HG02981 (cell line): Measurements from ENCODE around the gene OR13J1.
"Not testable (repeated sequence)": the region's sequence is repeated elsewhere in the genome, so short reads cannot be mapped to it uniquely, and the experiment has no call there.

Experiments used
- ATAC-seq: cut with Tn5 transposase; IDR thresholded peaks from one replicate; pipeline ENCODE4 v1.9.1; 2021; ENCODE audit warnings: mild to moderate bottlenecking, moderate library complexity; ENCODE audit not compliant: unreplicated experiment

Gene OR13J1

DNA sequence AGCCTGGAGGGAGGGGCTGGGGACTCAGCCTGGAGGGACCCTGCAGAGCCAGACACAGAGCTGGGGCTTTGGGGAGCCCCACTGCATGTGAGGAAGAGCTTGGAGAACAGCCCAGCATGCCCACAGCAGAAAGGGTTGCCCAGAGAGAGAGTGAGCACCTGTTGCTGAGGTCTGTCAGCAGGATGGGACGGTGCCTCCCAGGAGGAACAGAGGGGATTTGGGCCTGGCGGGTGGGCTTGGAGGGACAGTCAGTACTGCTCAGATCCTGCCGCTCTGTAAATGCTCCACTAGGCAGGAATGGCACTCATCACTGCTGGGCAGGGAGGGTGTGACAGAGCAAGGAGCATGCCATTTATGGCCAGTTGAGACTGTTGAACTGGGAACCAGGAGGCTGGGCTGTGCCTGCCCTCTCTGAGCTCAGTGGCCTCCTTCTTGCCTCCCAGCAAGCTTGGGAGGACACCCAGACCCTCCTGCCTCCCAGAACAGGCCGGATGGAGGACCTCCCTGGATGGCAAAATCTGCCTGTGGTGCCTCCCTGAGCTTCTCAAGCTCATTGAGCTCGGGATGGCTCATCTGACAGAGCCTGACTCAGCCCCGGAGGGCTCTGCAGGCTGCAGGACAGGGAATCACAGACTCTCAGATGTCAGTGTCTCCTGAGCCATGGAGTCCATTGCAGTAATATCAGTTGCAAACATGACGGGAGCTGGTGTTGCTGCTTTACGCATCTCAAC lies 35.0 kb upstream of the OR13J1 start:
- ATAC-seq = no peak

DNA sequence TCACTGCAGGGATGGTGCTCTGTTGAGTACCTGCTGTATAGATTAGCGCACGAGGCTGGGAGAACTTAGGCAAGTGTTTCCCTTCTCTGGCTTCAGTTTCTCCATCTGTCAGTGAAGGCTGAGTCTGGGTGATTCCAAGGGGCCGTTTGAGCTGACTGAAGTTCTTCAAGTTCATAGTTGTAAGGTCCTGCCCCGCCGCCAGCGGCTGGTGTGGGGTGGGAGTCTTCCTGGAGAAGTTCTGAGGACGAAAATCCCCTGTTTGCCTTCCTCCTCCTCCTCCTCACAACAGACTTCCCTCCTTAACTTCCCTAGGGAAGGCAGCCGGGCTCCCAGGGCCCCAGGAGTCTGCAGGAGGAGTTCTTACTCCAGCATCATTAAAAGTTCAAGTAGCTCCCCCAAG lies 34.1 kb upstream of the OR13J1 start:
- no peak for ATAC-seq

DNA sequence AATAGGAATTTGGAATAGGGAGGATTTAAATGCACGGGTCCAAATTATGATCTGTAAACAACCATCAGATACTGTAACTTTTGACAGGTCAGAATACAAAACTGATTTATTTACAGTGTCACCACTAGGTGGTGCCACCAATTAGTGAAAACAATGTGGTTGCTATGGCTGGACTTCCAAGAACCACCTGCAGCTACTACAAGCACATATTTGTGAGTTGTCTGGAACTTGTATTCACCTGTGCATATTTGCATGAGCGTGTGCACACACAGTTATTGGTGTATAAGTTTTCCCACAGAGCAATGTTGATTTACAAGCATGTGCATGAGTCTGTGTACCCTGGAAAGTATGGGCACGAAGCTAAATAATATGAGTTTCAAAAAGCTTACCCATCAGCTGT lies 32.8 kb upstream of the OR13J1 start:
- ATAC-seq = no peak

DNA sequence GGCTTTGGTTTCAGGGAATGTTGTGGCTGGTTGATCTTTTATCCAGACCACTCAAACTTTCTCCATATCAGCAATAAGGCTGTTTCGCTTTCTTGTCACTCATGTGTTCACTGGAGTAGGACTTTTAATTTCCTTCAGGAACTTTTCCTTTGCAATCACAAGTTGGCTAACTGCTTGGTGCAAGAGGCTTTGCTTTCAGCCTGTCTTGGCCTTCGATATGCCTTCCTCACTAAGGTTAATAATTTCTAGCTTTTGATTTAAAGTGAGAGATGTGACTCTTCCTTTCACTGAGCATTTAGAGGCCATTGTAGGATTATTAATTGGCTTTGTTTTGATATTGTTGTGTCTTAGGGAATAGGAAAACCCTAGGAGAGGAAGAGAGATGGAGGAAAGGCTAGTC lies 28.8 kb upstream of the OR13J1 start:
- ATAC-seq = no peak

DNA sequence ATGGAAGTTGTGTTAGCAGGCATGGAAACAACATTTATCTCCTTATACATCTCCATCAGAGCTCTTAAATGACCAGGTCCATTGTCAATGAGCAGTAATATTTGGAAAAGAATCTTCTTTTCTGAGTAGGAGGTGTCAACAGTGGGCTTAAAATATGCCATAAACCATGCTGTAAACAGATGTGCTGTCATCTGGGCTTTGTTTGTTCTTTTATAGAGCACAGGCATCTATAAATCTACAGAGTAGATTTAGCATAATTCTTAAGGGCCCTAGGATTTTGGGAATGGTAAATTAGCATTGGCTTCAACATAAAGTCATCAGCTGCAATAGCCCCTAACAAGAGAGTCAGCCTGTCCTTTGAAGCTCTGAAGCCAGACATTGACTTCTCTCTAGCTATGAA lies 28.1 kb upstream of the OR13J1 start:
- ATAC-seq = no peak

DNA sequence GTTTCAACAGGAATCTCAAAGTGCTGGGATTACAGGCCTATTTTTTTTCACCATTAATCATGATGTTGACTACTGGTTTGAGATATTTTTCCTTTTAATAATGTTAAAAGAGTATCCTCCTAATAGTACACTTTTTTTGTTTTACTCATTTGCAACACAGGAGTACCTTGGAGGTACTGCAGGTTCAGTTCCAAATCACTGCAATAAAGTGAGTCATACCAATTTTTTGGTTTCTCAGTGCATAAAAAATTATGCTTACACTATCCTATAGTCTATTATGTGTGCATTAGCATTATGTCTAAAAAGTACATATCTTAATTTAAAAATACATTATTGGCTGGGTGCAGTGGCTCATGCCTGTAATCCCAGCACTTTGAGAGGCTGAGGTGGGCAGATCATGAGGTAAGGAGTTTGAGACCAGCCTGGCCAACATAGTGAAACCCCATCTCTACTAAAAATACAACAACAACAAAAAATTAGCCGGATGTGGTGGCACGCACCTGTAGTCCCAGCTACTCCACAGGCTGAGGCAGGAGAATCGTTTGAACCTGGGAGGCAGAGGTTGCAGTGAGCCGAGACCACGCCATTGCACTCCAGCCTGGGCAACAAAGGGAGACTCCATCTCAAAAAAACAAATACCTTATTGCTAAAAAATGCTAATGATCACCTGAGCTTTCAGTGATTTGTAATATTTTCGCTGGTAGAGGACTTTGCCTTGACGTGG lies 27.3 kb upstream of the OR13J1 start:
- ATAC-seq = not testable (repeated sequence)

DNA sequence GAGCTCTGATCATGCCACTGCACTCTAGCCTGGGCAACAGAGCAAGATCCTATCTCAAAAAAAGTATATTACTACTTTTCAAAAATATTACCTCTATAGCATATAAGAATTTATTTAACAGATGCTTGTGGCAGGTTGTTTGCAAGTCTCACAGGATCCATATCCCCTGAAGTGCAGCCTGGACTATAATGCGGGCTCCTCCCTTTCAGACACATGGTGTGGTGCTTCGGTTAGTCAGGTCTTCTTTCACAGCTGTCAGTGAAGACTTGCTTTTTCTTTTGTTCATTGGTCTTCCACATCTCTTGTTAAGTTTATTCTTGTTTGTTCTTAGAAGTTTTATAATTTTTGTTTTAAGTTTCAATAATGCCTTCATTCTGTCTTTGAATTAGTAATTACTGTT lies 26.4 kb upstream of the OR13J1 start:
- no peak for ATAC-seq

DNA sequence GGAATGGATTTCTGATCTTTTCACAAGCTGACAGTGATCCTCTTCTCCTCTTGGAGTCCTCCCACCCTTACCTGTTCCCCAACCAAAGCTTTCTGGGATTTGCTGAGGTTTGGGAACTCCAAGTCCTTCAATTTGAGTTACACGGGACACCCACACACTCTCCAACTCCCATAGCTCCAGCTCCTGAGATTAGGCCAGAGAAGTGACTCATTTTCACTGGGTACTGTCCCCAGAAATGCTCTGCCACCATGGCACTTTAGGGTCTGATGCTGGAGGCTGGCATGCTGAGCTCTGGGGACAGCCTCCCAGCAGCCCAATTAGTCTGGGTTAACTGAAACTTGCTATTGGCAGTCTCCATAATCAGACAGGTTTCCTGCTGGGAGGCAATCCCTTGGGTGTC lies 21.9 kb upstream of the OR13J1 start:
- no peak for ATAC-seq

DNA sequence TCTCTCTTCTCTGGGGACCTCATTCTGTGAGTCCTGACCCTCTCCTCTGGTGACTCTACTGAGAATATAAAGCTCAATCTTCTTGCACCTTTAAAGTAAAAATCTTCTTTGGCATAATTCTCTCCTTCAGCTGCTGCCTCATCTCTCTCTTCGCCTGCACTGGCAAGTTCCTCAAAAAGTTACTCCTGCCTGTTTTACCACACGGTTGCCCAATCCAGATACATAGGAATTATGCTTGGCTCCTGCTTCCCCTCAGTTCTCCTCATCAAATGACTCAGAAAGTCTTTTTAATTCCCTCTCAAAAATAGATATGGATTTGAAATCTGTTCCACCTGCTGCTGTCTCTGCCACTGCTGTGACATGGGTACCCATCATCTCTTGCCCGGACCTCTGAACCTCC lies 21.4 kb upstream of the OR13J1 start:
- ATAC-seq = no peak

DNA sequence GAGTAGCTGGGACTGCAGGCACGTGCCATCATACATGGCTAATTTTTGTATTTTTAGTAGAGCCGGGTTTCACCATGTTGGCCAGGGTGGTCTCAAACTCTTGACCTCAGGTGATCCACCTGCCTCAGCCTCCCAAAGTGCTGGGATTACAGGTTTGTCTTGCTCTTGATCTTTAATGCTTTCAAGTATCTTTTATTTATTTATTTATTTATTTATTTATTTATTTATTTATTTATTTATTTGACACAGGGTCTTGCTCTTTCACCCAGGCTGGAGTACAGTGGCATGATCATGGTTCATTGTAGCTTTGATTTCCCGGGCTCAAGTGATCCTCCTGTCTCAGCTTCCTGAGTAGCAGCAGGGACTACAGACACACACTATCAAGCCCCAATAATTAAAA lies 14.7 kb upstream of the OR13J1 start:
- ATAC-seq = not testable (repeated sequence)

DNA sequence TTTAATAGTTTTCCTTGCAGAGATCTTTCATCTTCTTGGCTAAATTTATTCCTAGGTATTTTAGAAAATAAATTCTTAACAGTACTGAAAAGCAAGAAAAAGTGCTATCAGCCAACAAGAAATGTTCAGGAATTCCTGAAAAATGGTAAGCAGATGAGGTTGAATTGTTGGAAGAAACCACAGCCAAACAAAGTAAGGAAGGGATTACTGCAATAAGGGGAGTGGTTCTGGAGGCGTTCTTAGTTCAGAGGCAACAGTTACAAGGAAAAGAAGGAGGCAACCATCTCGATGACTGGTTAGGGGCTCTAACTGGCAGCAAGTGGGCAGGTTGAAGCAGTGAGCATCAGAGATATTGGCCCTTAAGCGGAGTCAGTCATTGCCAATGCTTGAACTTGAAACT lies 12.8 kb upstream of the OR13J1 start:
- ATAC-seq = no peak

DNA sequence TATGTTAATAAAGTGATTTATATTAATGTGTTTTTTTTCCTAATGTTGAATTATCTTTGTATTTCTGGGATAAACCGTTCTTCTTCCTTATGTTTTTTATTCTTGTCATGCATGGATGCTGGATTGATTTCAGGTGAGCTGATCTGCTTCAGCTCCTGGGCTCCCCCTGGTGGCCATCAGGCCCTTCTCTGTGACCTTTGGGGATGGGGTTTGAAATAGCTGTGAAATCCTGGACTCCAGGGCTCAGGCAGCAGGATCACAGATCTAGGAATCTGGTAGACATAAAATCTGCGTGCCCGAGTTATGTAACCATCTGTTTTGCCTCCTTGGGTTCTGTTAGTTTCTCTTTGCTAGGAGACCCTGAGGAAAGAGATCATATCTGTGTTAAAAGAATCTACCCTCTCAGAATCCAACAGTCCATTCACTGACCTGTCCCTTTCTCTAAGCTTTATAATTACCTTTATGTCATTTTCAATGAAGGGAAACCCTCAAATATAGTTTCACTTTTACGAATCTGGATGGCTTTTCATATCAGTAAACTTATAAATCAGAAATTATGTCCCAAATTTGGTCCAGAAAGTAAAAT lies 12.2 kb upstream of the OR13J1 start:
- no peak for ATAC-seq

DNA sequence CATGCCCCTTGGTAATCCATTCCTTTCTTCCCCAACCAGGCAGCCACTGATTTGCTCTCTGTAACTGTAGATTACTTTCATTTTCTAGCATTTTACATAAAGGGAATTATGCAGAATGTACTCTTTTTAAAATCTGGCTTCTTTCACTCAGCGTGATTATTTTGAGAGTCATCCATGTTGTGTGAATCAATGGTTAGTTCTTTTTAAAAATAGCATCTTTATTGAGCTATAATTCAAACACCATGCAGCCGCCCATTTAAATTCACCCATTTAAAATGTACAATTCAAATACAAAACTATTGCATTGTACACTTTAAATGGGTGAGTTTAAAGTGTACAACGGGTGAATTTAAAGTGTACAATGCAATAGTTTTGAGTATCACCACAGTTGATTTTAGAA lies 2.3 kb upstream of the OR13J1 start:
- no peak for ATAC-seq

DNA sequence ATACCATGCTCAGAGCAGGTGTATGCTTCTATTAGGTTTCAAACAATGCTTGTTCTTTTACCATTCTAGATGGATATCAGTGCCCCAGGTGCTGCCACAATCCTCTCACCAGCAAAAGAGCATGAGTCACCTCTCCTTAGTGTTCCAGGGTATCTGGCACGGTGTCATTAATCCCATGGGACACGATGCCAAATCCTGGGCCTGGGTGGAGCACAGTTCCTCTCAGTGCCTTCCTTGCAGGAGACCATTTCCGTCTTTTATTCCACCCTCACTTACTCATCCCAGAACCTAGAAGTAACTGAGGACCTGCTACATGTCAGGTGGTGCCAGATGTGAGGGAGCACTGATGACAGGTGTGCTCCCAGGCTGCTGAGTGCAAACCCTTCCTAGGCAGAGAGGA lies 1.3 kb upstream of the OR13J1 start:
- ATAC-seq = no peak

DNA sequence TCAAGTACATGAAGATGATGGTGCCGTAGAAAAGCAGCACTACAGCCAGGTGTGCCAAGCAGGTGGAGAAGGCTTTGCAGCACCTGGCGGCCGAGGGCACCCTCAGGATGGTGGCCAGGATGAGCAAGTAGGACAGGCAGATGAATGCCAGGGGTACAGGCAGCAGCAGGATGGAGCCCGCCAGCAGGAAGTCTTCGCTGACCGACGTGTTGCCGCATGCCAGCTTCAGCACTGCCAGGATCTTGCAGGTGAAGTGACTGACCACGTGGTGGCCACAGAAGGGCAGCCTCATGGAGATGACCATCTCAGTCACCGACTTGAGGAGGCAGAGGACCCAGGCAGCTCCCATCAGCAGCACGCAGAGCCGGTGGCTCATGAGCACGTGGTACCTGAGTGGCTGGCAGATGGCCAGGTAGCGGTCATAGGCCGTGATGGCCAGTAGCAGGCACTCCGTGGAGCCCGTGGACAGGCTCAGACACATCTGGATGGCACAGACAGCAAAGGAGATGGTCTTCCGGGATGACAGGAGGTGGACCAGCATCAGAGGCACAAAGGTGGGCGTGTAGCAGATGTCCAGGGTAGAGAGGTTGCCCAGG lies 482 bp downstream of the OR13J1 start:
- no peak for ATAC-seq

DNA sequence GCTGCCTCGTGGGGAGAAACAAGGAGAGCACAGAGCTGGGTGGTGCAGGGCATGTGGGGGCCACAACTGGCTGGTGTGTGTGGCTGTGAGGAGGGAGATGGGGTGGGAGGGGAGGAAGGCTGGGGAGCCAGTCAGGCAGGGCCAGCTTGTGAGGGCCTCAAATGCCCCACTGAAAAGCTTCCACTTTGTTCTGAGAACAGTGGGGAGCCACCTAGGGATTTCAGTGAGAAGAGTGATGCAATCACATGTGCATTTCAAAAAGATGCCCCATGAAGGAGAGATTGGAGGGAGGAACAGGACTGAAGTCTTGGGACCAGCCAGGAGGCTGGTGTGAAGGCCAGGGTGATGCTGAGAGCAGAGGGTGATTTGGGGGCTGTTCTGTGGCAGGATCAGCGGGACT lies 1.3 kb downstream of the OR13J1 start:
- no peak for ATAC-seq

DNA sequence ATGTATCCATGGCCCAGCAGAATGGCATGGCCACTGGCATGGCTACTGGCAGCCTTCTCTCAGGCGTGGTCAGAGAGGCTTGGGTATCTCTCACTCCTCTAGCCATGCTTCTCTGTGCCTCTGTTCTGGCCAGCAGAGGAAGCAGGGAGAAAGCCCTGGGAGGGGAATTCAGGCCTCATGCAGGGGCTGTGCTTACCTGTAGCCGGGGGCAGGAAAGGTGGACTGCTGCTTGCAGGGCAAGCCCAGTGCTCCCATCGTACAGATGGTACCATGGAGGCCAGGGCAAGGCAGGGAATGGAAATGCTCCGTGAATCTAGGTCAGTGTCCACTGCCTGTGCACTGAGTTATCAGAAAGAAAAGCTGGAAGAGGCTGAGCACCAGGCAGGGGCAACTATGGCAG lies 2.7 kb downstream of the OR13J1 start:
- ATAC-seq = no peak

DNA sequence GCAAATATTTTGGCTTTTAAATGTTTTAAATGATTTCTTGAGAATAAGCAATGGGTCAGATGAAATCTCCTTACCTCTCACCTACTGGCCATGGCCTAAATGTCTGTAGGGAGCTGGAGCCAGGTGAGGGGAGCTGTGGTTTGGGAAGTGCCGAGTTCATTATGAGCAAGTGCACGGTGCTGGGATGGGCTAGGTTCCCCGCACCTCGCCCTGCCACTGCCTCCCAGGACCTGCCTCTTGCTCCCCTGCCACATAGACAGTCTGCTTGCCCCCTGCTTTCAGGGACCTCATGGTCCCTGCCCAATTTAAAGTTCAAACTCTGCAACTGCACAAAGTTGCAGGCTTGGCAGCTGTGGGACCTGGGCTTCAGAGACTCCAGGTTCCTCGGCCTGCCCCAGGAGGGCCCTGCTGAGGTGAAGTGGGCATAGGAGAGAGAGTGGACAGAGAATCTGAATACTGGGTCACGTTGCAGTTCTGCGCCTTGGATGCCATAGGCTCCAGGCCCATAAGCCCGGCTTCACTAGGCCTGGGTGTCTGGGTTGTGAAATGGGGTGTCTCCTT lies 5.4 kb downstream of the OR13J1 start:
- ATAC-seq = no peak

DNA sequence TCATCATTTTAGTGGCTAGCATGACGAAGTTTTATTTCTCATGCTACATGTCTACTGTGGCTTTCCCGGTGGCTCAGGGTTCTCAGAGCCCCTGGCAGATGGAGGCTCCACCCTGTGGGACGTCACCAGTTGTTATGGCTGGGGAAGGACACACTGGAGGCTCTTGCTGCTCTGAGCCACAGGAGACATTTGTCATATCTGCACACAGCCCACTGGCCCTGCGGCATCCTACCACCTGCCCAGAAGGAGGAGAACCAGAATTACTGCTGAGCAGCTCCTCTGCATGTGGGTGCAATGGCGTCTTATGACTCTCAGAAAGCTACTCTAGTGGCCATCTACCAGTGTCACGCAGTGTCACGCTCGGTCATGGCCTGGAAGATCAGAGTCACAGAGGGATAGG lies 6.6 kb downstream of the OR13J1 start:
- no peak for ATAC-seq

DNA sequence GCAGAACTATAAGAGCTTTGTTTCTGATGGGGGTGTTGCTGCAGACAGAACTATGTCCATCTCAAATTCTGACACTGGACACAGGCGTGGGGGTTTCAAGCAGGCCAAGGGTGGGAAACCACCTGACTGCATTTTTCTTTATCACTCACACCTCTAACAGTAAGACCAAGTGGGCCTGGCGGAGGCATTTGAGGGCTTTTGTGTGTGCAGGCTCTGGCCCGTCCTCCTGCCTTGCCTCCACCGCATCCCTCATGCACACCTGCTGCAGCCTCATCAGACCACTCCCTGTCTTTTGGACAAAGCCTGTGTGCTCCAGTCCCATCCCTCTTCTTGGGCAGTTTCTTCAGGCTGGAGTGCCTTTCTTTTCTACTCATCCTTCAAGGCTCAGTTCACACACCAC lies 7.9 kb downstream of the OR13J1 start:
- ATAC-seq = no peak

DNA sequence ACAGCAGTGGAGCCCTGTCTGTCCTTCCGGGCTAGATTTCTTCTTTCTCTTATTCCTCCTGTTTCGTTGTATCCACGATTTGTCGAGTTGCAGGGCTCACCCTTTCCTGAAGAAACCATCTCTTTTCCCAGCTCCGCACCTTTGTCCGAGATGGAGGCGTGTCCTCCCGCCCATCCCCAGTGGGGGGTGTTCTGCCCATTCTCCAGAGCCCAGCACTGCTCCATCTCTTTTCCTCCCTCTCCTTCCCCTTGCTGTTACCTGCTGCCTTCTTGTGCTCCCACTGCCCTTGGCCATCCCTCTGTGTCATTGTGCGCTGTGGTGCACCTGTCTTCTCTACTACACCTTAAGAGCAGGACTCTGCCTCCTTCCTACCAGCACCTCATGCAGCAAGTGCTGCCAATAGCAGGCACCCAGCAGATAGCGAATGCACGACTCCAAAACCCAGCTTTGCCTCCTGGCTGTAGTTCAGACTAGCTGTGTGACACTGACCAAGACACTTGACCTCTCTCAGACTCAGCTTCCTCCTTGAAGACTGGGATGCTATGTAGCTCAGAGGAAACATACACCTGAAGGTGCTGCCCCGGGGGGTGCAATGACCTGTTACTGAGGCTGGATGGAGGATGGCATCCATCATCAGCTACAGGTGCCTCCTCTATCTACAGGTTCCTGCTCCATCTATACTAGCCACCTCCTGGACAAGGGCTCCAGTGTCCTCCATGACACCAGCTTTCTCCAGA lies 8.9 kb downstream of the OR13J1 start:
- no peak for ATAC-seq
